NCI-H1694 treated with DMSO at 0.1 percent for 48 hours (cell line): ENCODE results near the gene DOCK4.

ENCODE experiments used
- DNase-seq: peaks from one replicate; lab custom pipeline; 2025; lab: John Stamatoyannopoulos, UW

DOCK4 gene

DNA sequence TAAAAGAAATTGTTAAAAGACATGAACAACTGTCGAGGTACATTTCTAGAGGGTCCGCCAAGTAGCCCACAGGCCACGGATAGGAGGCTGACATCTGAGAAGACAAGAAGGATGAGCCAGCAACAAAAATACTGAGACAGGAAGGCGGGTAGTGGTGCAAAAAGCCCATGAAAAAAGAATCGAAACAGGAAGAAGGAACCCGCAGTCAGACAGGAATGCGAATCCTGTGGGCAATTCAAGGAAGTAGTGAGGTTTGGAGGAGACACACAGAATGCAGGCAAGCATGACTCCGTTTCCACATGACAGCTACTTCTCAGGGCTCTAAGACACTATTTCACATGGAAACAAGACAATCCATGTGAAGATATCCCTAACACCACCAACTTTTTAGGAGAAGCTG lies 125.2 kb downstream of the DOCK4 start:
- no peak for DNase-seq

DNA sequence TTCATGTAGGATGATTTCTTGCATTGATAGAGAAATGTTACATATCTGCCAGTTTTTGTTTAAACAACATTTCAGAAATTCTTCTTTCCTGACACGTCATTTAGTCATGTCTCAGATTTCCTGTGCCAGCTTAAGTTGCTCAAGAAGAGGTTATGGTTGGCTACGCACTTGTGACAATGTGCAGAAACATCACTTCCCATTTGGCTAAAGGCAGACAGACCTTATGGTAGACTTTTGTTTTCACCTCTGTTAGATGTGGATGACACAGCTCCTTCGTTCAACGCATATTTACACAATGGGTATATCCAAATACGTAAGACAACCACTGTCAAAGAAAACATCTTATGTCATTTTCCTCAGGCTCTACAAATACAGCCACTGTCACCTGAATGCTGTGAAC lies 125.8 kb downstream of the DOCK4 start:
- DNase-seq, result no peak

DNA sequence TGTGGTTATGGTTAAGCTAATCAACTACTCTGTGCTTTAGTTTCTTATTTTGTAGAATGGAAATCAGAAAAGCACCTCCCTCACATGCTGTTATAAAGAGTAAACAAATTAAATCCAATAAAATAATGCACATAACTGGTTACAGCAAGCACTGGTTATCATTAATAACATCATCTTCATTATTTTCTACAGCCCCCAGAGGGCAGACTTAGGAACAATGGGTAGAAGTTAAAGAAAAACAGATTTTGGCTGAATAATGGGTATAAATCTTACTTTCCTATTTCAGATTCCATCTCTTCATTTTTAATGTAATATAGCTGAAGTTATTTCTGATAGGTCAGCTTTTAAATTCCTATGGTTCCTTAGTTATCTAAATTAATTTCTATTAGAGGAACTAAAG lies 126.5 kb downstream of the DOCK4 start:
- no peak for DNase-seq

DNA sequence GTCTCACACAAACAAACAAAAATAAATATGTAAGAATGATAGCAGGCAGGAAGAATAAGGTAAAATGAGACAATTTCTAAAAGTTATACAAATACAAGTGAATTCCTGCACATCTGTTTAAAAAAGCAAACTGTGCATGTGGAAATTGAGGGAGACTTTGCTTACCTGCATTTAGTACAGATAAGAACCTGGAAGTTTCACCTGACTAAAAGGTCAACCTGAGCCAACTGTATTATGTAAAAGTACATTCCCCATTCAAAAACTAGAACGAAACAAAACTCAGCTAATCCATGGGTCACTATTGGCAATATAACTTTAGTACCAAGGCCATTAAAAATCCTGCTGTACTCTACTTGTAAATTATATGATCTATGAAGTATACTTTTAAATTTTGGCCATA lies 127.1 kb downstream of the DOCK4 start:
- no peak for DNase-seq

DNA sequence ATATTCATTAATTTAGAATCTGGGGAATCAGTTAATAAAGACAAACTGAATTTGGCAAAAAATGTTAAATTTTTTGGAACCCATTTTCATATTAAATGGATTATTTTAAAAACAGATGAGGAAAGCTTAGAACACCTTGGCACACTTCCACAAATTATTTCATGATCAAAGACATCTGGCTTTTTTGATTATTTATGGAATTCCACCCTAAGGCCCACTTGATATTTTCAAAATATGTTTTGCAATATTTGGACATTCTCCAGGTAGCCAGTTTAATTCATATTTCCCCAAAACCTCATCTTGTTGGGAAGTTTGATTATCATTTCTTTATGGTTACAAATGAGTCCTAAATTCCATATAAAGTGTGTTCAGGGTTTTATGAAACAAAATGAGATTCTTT lies 129.9 kb downstream of the DOCK4 start:
- DNase-seq, result peak; percentile 6

DNA sequence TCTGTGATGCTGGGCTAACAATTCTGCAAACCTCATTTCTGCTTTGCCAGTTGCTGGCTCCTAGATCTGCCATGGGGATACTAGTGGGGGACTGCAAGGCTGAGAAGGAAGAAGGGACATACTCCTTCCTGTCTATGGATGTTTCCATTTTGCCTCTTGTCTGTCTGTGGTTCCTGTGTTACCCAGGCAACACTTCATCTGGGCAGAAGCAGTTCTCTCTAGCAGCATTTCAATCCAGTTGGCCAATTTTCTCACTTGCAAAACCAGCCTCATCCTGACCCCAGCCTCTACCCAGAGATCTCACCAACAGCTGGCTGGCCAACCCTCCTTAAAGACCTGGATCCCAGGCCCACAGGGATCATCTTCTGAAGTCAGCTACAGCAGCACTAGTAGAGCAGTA lies 131.7 kb downstream of the DOCK4 start:
- no peak for DNase-seq

DNA sequence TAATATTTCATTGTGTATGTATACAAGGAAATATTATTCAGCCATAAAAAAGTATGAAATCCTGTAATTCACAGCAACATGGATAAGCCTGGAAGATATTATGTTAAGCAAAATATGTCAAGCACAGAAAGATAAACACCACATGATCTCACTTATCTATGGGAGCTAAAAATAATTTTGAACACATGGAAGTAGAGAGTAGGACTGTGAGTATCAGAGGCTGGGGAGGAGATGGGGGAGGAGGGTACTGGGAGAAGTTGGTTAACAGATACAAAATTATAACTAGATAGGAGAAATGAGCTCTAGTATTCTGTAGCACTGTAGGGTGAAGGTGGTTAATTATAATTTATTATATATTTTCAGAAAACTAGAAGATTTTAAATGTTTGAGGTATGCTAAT lies 132.7 kb downstream of the DOCK4 start:
- no peak for DNase-seq

DNA sequence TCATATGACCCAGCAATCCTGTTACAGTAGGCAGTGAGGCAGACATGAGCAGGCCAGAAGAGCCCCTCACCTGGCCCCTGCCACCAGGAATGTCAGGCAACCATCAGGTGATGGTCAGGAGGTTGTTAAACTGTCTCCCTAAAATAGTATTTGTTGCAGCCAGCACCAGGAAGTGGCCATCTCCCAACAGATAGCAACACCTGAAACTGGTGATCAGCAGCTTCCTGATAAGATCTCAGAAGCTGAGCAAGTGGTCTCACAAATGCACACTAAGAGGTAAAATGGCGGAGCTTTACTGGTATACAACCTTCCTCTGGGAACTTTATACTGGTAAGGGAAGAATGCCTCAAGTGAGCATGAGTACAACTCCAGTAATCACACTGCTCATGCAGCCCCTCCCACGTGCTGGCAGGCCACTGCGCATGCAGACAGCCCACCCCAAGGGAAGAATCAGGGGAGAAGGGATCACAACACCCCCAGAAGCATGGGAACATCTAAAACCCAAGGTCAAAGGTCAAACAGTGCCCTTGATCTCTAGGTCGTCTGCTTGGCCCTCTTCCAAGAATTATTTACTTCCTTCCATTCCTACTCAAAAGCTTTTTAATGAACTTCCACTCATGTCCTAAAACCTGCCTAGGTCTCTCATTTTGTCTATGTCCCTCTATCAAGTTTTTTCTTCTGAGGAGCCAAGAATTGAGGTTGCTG lies 133.5 kb downstream of the DOCK4 start:
- DNase-seq, result no peak

DNA sequence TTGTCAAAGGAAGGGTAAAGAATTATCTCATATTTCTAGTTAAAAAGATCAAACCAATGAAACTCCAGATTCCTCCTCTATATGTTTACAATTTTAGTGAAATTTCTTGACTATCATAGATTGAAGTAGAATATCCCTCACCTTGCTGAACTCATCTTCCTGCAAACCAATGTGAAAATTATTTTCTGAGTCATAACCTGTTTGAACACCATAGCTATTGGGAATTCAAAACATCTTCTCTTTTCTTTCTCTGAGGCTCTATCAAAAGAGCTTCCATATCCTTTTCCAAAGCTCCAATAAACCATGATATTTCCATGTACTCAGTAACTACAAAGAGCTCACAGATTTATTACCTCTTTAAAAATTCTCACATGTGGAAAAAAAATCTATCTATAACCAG lies 134.3 kb downstream of the DOCK4 start:
- no peak for DNase-seq

DNA sequence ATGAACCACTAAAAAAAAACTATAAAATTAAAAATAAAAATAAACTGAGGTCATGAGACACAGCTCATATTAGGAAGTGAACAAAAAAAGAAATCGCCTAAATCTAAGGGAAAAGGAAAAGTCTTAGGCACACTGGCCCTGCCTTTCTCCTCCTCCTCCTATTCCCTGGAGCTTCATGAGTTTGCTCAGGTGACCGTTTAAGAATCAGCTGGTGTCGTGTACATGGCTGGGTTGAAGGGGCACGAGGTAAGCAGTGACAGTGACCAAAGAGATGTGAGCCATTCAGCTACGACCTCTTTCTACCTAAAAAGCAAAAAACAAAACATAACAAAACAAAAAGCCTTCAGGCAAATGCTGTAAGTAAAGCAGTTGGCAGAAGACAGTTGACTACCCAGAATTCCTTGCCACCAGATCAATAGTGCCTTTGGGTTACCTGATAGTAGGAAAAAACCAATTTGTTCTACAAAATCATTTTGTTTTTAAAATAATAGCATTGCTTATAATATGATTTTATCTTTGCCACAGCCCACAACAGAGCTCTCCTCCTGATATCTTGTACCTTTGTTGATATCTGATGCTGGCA lies 135.4 kb downstream of the DOCK4 start:
- DNase-seq, result no peak

DNA sequence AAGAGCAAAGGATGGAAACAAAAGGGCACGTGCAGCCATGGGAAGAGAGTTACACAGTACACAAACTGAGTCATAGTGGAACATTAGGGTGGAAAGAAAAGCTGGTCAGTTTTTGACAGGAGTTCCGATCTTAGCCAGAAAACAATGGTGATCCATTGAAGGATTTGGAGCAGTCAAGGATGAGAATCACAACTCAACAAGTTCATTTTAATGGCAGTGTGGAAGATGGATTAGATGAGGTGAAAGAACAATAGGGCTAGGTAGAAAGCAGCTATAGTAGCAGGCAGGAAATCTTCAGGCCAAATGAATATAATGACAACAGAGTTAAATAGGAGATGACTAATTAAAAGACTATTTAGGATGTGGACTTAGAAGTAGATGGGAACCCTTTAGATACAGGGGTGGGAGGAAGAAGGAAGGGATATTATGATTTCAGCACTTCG lies 136.3 kb downstream of the DOCK4 start:
- no peak for DNase-seq

DNA sequence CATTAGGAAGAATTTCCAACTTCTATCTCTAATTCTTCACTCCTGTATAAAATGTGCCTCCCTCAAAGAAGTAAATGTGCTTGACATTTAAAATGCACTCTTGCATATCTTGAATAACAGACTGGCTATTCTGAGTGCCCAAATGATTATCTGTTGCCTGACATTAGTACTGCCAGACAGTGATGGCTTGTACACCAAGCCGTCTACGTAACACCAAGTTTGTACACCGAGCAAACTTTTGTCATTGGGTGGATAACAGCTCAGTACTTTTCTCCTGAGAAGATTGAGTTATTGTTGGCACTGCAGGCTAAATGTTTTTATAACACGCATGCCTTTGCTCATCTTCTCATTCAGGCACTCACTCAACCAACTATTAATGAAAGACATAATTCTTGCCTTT lies 137.2 kb downstream of the DOCK4 start:
- DNase-seq, result no peak

DNA sequence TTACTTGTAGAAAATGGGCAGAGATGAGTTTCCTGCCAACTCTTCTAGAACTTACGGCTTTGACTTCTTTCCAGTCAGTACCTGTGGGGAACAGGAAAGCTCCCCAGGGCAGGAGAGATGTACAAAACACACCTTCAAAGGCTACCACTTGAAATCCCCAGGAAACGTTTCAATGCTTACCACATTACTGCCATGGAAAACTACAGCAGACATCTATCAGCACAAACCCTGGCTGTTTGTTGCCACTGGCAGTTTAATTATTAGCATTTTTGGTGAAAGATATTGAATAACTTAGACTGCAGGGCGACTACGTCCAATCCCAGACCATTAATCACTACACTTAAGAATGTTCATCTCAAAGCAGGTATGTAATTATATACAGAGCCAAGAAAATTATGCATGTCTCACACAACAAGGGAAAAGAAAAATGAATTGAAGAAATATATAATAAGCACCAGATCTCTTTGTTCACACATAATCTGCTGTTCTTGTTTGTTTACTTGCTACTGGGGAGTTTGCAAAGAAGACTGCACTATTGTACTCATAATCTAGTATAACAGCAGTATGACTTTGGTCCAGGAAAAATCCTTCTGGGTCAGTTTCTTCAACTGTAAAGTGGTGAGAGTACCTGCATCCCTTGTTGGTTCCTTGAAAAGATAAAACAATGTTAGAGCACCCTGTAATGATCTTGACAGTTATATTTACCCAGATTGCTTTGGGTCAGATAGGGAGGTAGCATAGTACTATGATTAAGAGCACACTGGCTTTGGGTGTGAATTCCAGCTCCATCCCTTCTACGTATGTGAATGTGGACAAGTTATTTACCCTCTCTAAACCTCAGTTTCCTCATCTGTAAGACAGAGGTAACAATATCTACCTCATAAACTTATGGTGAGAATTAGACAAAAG lies 138.3 kb downstream of the DOCK4 start:
- DNase-seq, result no peak

DNA sequence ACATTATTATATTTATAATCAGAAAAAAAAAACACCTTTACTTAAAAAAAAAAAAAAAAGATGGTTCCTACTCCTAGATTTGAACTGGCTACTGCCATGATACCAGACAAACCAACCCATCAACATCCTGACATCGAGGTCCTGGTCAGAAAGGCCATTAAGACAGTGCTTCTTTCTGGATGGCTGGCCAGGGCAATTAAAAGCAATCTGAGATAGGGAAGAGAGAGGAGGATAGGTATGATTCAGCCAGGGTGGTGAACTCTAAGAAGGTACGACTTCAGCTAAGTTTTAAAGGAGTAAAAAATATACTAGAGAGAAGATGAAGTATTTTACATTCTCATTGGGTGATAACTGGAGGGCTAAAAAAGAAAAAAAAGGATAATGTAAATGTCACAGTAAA lies 139.0 kb downstream of the DOCK4 start:
- DNase-seq, result no peak

DNA sequence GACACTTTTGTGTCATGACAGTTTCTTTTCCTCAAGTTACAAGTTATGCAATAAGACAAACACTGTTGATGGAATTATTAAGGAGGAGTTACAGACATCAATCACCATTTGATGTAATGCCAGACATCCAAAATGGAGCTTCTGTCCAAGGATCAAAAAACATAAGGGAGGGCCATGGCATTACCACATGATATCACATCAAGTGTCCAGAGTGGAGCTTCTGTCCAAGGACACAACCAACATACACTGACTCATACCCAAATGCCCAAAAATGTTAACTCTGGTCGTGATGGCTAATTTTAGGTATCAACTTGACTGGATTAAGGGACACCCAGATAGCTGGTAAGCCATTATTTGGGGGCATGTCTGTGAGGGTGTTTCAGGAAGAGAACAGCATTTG lies 140.4 kb downstream of the DOCK4 start:
- DNase-seq, result no peak

DNA sequence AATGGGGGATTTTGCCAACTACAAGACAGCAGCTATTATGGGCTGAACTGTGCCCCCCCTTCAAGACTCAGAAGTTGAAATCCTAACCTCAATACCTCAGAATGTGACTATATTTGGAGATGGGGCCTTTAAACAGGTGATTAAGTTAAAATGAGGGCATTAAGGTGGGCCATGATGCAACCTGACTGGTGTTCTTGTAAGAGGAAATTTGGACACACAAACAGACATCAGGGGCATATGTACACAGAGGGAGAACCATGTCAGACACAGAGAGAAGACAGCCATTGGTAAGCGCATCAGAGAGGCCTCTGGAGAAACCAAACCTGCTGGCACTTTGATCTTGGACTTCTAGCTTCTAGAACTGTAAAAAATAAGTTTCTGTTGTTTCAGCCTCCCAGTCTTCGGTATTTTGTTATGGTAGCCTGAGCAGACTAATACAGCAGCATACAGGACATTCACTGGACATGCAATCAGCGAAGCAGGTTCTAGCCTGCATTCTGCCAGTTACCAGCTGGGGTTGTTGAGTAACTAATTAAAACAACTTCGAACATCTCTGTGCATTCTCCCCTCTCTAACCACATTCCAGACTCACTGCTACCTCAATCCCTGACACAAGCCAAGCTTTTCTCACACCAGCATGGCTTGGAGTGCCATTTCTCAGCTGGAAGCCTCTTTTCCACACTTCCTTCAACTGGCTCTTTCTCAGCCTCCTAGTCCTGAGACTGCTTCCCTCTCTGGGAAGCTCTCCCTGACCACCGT lies 141.4 kb downstream of the DOCK4 start:
- no peak for DNase-seq

DNA sequence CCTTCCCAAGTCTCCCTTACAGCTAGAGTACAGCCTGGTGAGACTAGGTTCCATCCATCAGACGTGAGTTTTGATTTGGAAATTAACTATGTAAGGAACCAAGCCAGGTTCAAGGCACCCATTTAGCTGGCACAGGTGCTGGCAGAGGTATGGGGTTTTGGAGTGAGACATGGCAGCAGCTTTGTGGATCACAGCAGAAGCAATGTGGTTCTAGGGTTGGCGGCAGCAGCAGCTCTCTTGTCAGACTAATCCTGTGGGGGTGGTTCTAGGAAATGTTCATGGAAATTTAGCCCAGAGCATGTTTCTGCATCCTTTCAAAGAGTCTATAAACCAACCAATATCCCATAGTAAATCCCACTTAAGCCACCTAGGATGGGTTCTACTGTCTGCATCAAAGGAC lies 142.2 kb downstream of the DOCK4 start:
- DNase-seq, result no peak

DNA sequence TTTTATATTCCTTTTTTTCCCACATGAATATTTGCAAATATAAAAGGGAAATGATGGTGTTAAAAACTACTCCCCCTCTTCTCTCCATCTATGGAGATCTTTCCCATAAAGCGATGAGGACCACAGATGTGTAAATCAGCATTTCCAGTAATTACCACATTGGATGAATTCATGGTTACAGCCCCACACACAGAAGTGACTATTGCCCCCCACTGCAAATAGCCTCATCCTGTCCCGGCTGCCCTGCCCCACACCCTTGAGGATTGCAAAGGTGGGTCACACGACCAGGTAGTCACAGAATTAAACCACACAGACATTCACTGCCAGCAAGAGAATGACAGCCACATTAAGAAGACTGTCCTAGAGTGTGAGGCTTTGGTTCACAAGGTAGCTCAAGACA lies 145.1 kb downstream of the DOCK4 start:
- no peak for DNase-seq

DNA sequence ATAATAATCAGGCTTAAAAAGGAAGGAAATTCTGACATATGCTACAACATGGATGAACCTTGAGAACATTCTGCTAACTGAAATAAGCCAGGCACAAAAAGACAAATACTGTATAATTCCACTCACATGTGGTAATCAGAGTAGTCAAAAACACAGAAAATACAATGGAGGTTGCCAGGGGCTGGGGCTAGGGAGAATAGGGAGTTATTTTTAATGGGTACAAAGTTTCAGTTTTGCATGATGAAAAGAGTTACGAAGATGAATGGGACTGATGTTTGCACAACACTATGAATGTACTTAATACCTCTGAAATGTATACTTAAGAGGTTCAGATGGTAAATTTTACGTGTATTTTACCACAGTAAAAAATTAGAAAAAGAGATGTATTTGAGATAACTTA lies 145.6 kb downstream of the DOCK4 start:
- no peak for DNase-seq

DNA sequence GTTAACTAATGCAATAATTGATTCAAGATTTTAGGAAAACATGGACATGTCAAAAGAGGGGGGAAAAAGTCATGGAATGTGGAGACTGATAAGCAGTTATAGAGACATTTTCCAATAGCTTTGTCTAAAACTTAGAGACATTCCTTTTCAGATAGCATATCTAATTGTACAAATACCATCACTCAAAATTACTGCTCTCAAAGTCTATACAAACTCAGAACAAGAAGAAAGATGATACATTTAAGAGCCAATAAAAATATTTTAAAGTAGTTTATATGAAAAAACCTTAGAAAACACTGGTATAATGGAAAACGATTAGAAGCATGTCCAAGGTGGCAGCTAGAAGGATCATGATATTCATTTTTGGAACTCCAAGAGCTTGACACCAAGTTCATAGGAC lies 146.5 kb downstream of the DOCK4 start:
- DNase-seq, result no peak

DNA sequence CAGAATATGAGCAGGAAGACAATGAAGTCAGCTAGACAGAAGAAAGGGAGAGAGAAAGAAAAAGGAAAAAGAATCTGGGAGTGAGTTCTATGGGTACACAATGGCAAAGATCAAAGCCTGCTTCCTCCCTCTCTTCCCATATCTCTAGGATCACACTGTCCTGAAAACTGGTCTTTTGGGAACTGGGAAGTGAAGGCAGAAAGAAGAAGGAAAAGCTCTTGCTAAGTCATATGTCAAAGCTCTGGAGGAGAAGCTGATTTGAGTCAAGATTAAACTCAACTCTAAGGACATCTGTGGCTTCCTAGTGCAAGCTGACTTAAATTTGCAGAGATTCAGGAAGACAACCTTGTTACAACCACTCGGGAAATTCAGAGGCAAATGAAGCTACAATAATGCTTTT lies 147.5 kb downstream of the DOCK4 start:
- DNase-seq, result no peak

DNA sequence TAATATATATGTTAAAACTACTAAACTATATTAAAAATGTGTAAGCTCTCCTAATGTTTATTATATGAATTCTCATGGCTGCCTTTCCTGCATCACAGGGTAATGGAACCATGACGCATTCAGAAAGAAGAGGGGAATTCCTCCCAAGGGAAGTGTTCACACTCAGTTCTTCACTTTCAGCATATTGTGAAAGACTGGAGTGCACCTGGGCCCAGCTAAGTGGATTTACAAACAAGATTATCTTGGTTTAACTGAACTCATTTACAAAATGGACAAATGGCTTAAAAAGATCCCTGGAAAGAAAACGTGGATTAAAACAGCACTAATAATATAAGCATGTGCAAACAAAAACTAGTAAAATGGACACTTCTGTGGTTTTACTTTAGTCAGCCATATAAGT lies 149.8 kb downstream of the DOCK4 start:
- no peak for DNase-seq

DNA sequence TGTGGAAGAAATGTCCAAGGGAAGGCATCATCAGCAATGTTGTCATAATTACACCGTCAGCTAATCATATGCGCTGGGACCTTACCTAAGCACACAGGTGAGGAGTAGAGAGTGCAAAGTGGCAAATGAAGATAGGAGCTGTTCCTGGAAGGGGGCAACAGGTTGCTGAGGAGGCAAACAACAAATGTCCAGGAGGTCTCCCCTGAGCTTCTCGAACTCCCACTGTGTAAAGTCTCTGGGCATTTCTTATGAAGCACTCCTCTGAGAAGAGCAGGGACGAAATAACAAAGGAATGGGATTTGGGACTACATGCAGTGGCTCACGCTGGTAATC lies 152.5 kb downstream of the DOCK4 start:
- no peak for DNase-seq
